Stimulated activated CD8-positive, alpha-beta memory T cell treated with anti-CD3 and anti-CD28 coated beads, Interleukin-7, amount 100 ng/mL, for 1 hour (primary cell): Measurements from ENCODE around the gene DNAJC15.

Experiments
- DNase-seq, 2 donors: peaks; one replicate each; pipeline ENCODE4 v3.0.0-alpha.2; 2020; ENCODE audit warnings: low read depth in 2 of 2

The DNAJC15 gene

GRCh38 chr13:43127103-43127798, 103.9 kb downstream of the DNAJC15 start:
- no peak for DNase-seq

GRCh38 chr13:43127827-43128226, 104.4 kb downstream of the DNAJC15 start:
- no peak for DNase-seq

- no peak for DNase-seq
Measured at GRCh38 chr13:43128504-43128961, 105.1 kb downstream of the DNAJC15 start.

GRCh38 chr13:43129066-43129465, 105.7 kb downstream of the DNAJC15 start:
- no peak for DNase-seq

GRCh38 chr13:43129511-43130110, 106.2 kb downstream of the DNAJC15 start:
- no peak for DNase-seq

- DNase-seq: no peak
Measured at GRCh38 chr13:43132257-43132656, 108.9 kb downstream of the DNAJC15 start.

- no peak for DNase-seq
Measured at GRCh38 chr13:43132911-43133310, 109.5 kb downstream of the DNAJC15 start.

GRCh38 chr13:43133792-43134191, 110.4 kb downstream of the DNAJC15 start:
- no peak for DNase-seq

GRCh38 chr13:43134868-43135267, 111.5 kb downstream of the DNAJC15 start:
- DNase-seq: no peak

GRCh38 chr13:43135516-43135915, 112.1 kb downstream of the DNAJC15 start:
- DNase-seq: no peak

- no peak for DNase-seq
Measured at GRCh38 chr13:43136920-43137575, 113.7 kb downstream of the DNAJC15 start.

- DNase-seq: no peak
Measured at GRCh38 chr13:43139211-43139610, 115.8 kb downstream of the DNAJC15 start.

GRCh38 chr13:43139921-43140320, 116.5 kb downstream of the DNAJC15 start:
- DNase-seq: no peak

GRCh38 chr13:43140985-43141384, 117.6 kb downstream of the DNAJC15 start:
- no peak for DNase-seq

- DNase-seq: no peak
Measured at GRCh38 chr13:43141685-43142084, 118.3 kb downstream of the DNAJC15 start.

- no peak for DNase-seq
Measured at GRCh38 chr13:43143591-43143990, 120.2 kb downstream of the DNAJC15 start.

- DNase-seq: no peak
Measured at GRCh38 chr13:43145534-43146196, 122.3 kb downstream of the DNAJC15 start.

GRCh38 chr13:43146400-43146799, 123.0 kb downstream of the DNAJC15 start:
- no peak for DNase-seq

GRCh38 chr13:43150369-43151207, 127.2 kb downstream of the DNAJC15 start:
- DNase-seq: no peak

- DNase-seq: no peak
Measured at GRCh38 chr13:43153436-43154090, 130.2 kb downstream of the DNAJC15 start.

GRCh38 chr13:43154156-43154651, 130.8 kb downstream of the DNAJC15 start:
- DNase-seq: no peak
